Stimulated activated CD8-positive, alpha-beta memory T cell treated with anti-CD3 and anti-CD28 coated beads, Interleukin-4, amount 100 ng/mL, for 1 hour (primary cell): ENCODE data around the gene LRRC7.
"Not testable (repeated sequence)": the region's sequence is repeated elsewhere in the genome, so short reads cannot be mapped to it uniquely, and the experiment has no call there.

Experiments
- DNase-seq, 2 donors: peaks; one replicate each; pipeline ENCODE4 v3.0.0-alpha.2; 2020; ENCODE audit warnings: low read depth in 2 of 2, low spot score in 1 of 2

Gene LRRC7

GRCh38 chr1:69946935-69947334, 379.2 kb downstream of the LRRC7 start:
- DNase-seq, result no peak

- no peak for DNase-seq
Observed at GRCh38 chr1:69947837-69948236, 380.1 kb downstream of the LRRC7 start.

GRCh38 chr1:69952676-69953075, 385.0 kb downstream of the LRRC7 start:
- DNase-seq, result no peak

GRCh38 chr1:69962452-69962851, 394.7 kb downstream of the LRRC7 start:
- not testable (repeated sequence) for DNase-seq

- DNase-seq, result no peak
Observed at GRCh38 chr1:69967245-69967766, 399.6 kb downstream of the LRRC7 start.

- no peak for DNase-seq
Observed at GRCh38 chr1:69976896-69977295, 409.2 kb downstream of the LRRC7 start.

- DNase-seq, result no peak
Observed at GRCh38 chr1:69982992-69983391, 415.3 kb downstream of the LRRC7 start.

GRCh38 chr1:69985376-69985775, 417.7 kb downstream of the LRRC7 start:
- no peak for DNase-seq

GRCh38 chr1:69985901-69986439, 418.2 kb downstream of the LRRC7 start:
- DNase-seq, result no peak

GRCh38 chr1:69987881-69988280, 420.2 kb downstream of the LRRC7 start:
- DNase-seq, result no peak

- no peak for DNase-seq
Observed at GRCh38 chr1:69991644-69992043, 423.9 kb downstream of the LRRC7 start.

GRCh38 chr1:69992594-69992993, 424.9 kb downstream of the LRRC7 start:
- DNase-seq, result no peak

GRCh38 chr1:69993810-69994209, 426.1 kb downstream of the LRRC7 start:
- DNase-seq, result no peak

GRCh38 chr1:69994241-69994640, 426.5 kb downstream of the LRRC7 start:
- DNase-seq, result no peak

GRCh38 chr1:69998847-69999246, 431.1 kb downstream of the LRRC7 start:
- DNase-seq, result no peak

- no peak for DNase-seq
Observed at GRCh38 chr1:70003211-70003908, 435.6 kb downstream of the LRRC7 start.

- no peak for DNase-seq
Observed at GRCh38 chr1:70005386-70006034, 437.8 kb downstream of the LRRC7 start.

- DNase-seq, result no peak
Observed at GRCh38 chr1:70008660-70009059, 440.9 kb downstream of the LRRC7 start.

GRCh38 chr1:70017770-70018169, 450.0 kb downstream of the LRRC7 start:
- no peak for DNase-seq

GRCh38 chr1:70024272-70024671, 456.6 kb downstream of the LRRC7 start:
- DNase-seq, result no peak

- no peak for DNase-seq
Observed at GRCh38 chr1:70025052-70025451, 457.3 kb downstream of the LRRC7 start.

GRCh38 chr1:70025846-70026245, 458.1 kb downstream of the LRRC7 start:
- DNase-seq, result no peak
